Measurements from ENCODE around the gene MACROD1.
A peak's percentile ranks its signal among the peaks of the same experiment; 100 is the strongest.

The MACROD1 gene

DNA sequence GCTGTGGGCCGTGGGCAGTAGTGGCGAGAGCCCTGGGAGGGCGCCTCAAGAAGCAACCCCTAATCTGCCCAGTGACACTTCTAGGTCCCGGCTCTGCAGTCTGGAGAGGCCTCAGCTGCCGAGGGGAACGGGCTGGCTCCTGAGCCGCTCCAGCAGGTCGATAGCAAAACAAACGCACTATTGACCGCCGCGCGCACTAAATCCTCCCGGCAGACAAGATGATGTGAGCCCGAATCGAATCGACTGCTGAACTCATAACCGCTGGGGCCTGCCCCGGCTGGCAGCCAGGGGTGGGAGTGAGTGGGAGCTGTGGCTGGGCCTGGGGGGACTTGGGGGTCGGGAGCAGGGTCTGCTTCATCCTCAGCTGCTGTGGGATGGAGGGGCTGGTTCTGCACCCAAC lies 94.1 kb downstream of the MACROD1 start:
- no peak for DNase-seq

GRCh38 chr11:64070314-64070681 lies 95.6 kb downstream of the MACROD1 start:
- no peak for DNase-seq

GRCh38 chr11:64069401-64070313 lies 96.3 kb downstream of the MACROD1 start:
- DNase-seq, result no peak

- no peak for DNase-seq
Observed at GRCh38 chr11:64068705-64069400, 97.1 kb downstream of the MACROD1 start.

DNA sequence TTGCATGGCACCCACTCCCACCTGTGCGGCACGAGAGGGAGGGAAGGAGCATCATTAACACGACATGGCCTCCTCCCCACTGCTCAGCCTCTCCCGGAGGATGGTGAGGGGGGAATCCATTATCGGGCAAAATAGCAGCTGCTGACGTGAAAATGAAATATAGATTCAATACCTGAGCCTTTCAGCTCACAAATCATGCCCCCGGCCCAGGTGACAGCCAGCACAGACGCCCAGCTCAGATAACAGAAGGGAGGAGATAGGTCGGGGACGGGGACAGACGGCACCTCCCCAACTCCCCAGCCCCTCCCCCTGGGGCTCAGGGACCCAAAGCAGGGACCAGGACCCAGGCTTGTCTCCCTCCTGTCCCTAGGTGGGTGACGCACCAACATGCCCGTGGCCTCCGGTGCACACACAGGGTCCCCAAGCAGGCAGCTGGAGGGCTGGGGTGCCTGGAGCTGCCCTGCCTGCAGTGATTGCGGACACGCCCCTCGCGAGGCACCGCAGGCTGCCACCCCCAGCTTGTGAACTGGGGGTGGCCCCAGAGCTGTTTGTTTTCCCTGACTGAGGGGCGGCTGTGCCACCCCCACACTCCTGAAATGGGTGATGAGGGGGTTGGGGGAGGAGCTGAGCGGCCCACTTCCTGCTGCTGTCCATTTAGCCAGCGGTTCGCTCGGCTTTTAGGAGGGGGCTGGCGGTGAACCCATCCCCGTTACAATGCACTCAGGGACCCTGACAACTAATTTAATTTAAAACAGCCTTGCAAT lies 98.5 kb downstream of the MACROD1 start:
- no peak for DNase-seq

DNA sequence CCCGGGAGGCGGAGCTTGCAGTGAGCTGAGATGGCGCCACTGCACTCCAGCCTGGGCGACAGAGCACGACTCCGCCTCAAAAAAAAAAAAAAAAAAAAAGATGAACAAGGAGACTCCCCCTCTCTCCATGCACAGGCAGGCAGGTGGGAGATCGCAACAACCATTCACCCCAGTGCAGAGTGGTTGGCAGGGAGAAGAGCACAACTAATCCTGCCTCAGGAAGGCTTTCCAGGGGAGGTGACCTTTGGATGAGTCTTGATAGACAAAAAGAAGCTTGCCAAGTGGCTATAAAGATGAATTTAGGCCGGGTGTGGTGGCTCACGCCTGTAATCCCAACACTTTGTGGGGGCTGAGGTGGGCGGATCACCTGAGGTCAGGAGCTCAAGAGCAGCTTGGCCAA lies 100.2 kb downstream of the MACROD1 start:
- DNase-seq, result no peak

- no peak for DNase-seq
Observed at GRCh38 chr11:64065141-64065465, 100.8 kb downstream of the MACROD1 start.

GRCh38 chr11:64064374-64065140 lies 101.4 kb downstream of the MACROD1 start:
- no peak for DNase-seq

DNA sequence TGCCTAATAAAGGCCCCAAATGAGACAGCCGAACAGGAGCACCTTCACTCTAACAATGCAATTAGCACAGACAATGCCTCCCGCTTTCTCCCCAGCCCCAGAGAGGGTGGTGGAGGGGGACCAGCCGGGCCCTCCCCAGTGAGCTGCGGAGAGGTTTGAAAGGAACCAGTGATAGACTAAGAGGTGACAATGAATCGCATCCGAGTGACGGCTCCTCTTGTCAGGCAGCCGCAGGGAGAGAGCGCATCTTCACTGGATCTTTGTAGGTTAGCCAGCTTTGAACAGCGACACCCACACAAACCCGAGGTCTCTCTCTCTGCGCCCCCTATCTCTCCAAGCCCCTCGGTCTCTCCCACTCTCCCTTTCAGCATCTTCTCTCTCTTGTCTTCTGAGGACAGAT lies 102.1 kb downstream of the MACROD1 start:
- DNase-seq, result no peak

DNA sequence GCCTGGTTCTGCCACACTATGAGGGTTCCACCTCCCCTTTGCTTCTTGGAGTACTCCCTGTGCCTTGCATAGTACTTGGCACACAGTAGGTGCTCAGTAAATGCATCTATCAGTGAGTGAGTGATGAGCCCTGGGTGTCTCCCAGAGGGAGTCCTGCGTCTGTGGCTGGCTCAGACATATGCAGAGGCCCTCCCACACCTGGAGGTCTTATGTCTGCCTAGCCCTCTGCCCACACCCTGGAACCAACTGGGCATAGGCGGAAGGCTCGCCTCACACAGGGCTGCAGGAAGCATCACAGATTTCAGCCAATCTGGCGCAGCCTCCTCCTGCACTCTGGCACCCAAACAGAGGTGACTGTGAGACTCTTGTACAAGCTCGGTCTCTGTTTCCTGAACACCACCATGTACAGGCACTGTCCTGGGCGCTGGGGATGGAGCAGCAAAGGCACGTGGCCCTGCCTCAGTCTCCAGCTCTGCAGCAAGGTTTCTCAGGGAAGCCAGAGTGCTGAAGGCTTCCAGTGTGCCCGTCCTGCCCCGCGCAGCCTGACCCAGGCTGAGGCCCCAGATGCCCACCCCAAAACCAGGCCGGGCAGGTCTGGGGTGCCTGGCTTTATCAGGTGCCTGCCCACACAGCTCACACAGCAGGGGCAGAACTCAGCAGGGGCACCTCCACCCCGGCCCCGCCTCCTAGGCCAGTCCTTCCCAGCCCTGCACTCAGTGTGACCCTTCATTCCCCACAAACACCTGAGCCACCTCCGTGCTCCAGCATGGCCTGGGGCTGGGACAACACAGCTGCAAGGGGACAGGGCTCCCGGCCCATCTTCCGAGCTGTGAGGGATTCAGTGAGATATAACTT lies 103.5 kb downstream of the MACROD1 start:
- no peak for DNase-seq

DNA sequence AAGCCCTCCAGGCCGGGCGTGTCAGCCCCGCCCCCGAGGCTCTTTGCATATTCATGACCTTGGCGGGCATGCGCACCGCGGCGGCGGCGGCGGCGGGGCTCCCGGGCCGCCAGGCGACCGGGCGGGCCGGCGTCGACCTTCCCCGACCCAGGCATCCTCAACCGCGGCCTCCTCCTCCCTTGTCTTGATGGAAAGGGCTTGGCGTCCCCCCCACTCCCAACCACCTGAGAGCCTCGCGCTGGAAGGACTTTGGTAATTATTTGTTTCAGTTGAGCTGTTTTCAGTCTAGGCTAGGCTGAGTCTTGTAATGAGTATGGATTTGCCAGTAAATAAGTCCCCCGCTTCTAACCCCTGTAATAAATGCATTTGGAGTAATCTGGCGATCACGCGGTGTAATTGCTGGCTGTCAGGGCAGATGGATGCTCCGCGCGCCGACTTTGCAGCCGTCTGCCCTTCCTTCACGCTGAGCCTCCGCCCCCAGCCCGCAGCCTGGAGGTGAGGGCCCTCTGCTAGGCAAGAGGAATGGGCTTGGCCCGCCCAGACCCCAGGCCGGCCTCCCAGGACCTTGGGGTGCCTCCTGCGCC lies 105.0 kb downstream of the MACROD1 start:
- peak; percentile 53 for DNase-seq

DNA sequence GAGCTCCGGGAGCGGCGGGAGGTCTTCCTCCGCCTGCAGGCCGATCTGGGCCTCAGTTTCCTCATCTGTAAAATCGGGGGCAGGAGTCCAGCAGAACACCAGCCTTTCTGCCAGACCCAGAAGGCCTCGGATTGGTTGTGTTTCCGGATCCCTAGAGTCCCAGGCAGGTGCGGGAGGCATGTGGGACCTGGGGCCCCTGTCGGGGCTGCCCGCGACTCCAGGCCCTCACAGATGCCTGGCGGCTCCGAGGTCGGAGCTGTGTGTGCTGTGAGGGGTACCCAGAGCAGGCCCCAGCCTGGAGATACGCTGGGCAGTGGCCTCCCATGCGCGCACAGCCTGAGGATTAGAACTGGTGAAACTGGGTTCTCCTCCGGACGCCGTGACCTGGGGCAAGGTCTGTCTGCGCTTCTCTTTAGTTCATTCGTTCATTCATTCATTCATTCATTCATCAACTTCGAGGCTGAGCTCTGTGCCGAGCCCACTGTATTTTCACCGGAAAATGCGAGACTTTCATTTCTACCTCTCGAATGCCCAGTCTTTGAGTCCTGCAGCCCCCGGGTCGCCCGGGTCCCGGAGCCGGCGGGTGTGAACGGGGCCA lies 105.6 kb downstream of the MACROD1 start:
- DNase-seq, result no peak

- no peak for DNase-seq
Observed at GRCh38 chr11:64059339-64060140, 106.4 kb downstream of the MACROD1 start.

DNA sequence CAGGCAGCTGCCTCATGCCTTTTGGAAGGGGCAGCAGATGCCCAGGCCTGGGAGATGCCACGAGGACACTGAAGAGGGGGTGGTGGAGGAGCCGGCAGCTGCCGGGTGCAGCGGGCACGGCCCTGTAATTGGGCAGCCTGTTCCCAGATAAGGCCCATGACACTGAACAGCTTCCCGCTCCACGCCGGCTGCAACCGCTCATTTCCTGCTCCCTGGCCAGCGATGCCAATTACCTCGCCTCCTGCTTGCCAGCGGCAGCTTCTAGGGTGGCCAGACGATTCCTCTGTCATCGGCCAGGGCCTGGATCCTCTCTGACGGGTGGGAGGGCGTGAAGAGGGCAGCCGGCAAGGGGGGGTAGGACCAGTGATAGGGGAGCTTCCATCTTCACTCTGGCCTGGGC lies 107.4 kb downstream of the MACROD1 start:
- no peak for DNase-seq

- DNase-seq, result no peak
Observed at GRCh38 chr11:64057890-64058289, 108.0 kb downstream of the MACROD1 start.

DNA sequence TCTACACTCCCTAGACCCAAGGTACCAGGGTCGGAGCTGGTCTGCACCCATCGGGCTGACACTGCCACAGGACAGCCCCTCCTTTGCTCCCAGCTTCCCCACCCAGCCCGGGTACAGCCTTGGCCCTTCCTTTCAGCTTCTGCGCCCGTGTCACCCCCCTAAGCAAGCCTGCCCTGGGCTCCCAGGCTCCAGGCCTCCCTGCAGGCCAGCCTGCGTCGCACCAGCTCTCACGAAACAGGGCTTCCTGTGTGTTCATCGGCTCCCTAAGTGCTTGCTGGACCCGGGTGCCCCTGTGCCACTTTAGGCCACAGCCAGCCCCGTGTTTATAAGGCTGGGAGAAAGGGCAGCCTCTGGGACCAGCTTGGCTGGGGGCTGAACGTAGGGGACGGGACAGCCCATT lies 109.1 kb downstream of the MACROD1 start:
- no peak for DNase-seq

- no peak for DNase-seq
Observed at GRCh38 chr11:64056213-64056785, 109.6 kb downstream of the MACROD1 start.

DNA sequence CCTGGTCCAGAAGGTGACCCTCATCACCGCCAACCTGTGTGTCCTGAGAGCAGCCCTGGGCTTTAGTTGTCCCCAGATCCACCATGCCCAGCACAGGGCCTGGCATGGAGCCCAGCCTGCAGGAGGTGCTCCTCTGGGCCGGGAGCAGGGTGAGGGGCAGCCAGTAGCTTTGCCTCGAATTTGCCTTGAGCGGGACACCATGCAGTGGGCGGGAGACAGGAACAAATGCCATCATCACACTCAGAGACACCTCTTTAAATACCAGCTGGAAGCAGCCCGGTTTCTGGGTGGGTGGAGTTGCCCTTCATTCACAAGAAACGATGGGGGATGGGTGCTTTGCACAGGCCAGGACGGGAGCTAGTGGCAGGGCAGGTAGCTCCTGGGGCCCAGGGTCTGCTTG lies 110.8 kb downstream of the MACROD1 start:
- DNase-seq, result no peak

- DNase-seq, result no peak
Observed at GRCh38 chr11:64053699-64054098, 112.2 kb downstream of the MACROD1 start.
